Body of pancreas (tissue), 4 donors: Measurements from ENCODE around the gene CAMTA1. TPM values are rescaled to one million over a fixed set of nuclear protein-coding genes. Genes with fewer than 3 reads are reported as not detected.
A peak's percentile ranks its signal among the peaks of the same experiment; 100 is the strongest.

ENCODE experiments used
- ATAC-seq: fragments of 150-250 bp; one replicate; pipeline ENCODE4 v1.9.1; 2016
- DNase-seq, 4 donors: peaks; one replicate each; pipeline ENCODE4 v3.0.0-alpha.2; 2019
- H3K27ac ChIP-seq, 4 donors: fragments of 200-600 bp; sonication (generic); 1 replicate in 3 of 4; 2 replicates in 1 of 4; pipeline versions ENCODE4 v1.5.1 to v1.6.1; 2016 to 2019; ENCODE audit warnings: mild to moderate bottlenecking in 1 of 4, mixed read lengths in 1 of 4, moderate library complexity in 1 of 4
- H3K27me3 ChIP-seq, 2 donors: fragments of 200-600 bp; sonication (generic); one replicate each; pipeline ENCODE4 v1.6.0; 2016; ENCODE audit warnings: mild to moderate bottlenecking in 1 of 2
- H3K36me3 ChIP-seq, 2 donors: fragments of 200-600 bp; sonication (generic); replicated peaks in 1 of 2; 2 replicates each; pipeline ENCODE4 v1.5.1; 2016; ENCODE audit warnings: low read depth in 2 of 2; ENCODE audit not compliant: insufficient read depth in 1 of 2
- H3K4me1 ChIP-seq: fragments of 200-600 bp; sonication (generic); one replicate; pipeline ENCODE4 v1.6.0; 2016
- H3K4me3 ChIP-seq, 2 donors: fragments of 200-600 bp; sonication (generic); 1 replicate in 1 of 2; 2 replicates in 1 of 2; pipeline ENCODE4 v1.5.1; 2016 to 2019
- H3K9me3 ChIP-seq, 3 donors: fragments of 200-600 bp; sonication (generic); 1 replicate in 2 of 3; 2 replicates in 1 of 3; pipeline ENCODE4 v1.5.1; 2016
- POLR2A ChIP-seq, 3 donors: fragments of 450-650 bp; IDR thresholded peaks; one replicate each; pipeline ENCODE4 v1.6.1; 2016; ENCODE audit warnings: antibody characterized with exemption in 3 of 3, mild to moderate bottlenecking in 2 of 3
- WGBS, 2 donors: methylation state at CpG; one replicate each; pipeline ENCODE4 v1.1.5; 2017; 5-methylcytosine and 5-hydroxymethylcytosine counted together
- intact Hi-C: fragments of 100-400 bp; cut with DNase I; formaldehyde crosslinking; loops from one replicate; pipeline ENCODE4 v1.15.1; 2023
- total RNA-seq, 2 donors: library from RNA; depleted of rRNA; stranded (reverse); fragments of >200 nt; gene quantifications; one replicate each; pipeline ENCODE4 v1.1.0, GENCODE V29; 2016
- TF ChIP-seq, protein P1 (sequence below), 7 experiments: fragments of 450-650 bp in 4 of 7; fragments of 200-600 bp in 3 of 7; sonication (generic) in 3 of 7; IDR thresholded peaks; one replicate each; pipeline ENCODE4 v1.5.1; 2016 to 2019; ENCODE audit warnings: antibody characterized with exemption in 7 of 7

CAMTA1 gene
- total RNA-seq, 2 donors from 2014 or later: 36.3 to 59.7 TPM

DNA sequence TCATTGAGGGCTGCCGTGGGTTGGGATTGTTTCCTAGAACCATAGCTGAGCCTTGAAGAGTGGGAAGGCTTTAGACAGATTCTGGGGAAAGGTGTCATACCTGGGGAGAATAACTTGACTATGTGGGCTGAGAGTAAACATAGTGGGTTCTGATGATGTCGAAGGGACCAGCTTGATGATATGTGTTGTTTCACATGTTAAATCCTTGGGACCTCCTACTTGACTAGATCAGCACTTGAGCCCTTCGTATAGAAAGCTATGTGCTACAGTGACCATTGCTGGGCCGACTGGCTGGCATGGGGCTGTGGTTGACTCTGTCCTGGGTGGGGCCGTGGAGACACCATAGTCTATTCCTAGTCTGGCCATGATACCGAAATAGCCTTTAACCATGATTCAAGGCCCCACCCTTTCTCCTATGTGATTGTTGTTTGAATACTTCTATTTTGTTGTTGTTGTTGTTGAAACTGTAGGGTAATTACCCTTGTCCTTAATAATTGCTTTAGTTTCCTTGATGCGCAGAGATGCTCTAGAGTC, 423.5 kb downstream of the CAMTA1 start:
- TF ChIP-seq POLR2A (IDR thresholded peaks at IDR 0.05): no peak
- TF ChIP-seq, protein P1, sequence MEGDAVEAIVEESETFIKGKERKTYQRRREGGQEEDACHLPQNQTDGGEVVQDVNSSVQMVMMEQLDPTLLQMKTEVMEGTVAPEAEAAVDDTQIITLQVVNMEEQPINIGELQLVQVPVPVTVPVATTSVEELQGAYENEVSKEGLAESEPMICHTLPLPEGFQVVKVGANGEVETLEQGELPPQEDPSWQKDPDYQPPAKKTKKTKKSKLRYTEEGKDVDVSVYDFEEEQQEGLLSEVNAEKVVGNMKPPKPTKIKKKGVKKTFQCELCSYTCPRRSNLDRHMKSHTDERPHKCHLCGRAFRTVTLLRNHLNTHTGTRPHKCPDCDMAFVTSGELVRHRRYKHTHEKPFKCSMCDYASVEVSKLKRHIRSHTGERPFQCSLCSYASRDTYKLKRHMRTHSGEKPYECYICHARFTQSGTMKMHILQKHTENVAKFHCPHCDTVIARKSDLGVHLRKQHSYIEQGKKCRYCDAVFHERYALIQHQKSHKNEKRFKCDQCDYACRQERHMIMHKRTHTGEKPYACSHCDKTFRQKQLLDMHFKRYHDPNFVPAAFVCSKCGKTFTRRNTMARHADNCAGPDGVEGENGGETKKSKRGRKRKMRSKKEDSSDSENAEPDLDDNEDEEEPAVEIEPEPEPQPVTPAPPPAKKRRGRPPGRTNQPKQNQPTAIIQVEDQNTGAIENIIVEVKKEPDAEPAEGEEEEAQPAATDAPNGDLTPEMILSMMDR (IDR thresholded peaks at IDR 0.05): no peak
- intact Hi-C loops: no loop called here
- H3K4me3 ChIP-seq: no peak overlapping the region

DNA sequence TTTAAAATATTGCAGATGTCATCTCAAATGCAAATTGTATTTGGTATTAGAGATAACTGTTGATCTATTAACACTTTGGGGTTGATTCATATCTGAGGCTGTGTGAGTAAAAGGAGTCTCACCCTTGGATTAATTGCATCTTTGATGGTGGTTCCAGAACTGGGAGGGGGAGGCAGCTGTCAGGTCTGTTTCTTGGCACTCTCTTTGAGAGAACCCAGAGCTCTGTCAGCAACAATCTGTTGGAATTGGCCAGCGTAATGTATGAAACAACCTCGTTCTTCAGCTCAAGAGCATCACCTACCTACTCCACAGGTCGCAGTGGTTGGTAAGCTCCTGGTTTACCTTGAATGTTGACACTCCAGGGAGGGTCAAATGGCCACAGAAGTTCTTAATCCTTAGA, 424.1 kb downstream of the CAMTA1 start:
- Histone ChIP-seq H3K4me3 (no peak overlapping the region), H3K9me3 (no peaks in the 10 kb centered on the region), H3K27me3 (no peaks in the 10 kb centered on the region), H3K36me3 (no peaks in the 10 kb centered on the region), H3K4me1 (no peaks in the 10 kb centered on the region), H3K27ac (no peak overlapping the region)
- WGBS, 2 donors: 17 to 36% methylated on average over 3 of the region's 3 CpGs
- no peak for TF ChIP-seq POLR2A (IDR thresholded peaks at IDR 0.05)
- TF ChIP-seq, protein P1 (IDR thresholded peaks at IDR 0.05): no peak
- intact Hi-C loops: no loop called here
- ATAC-seq: no peak
- no peak for DNase-seq

More for the DNA sequence above, 423.5 kb downstream of the CAMTA1 start:
- WGBS, 2 donors: 69 to 76% methylated on average over 7 of the region's 7 CpGs
- H3K27me3 ChIP-seq: no peaks in the 10 kb centered on the region
- ATAC-seq (no peak), DNase-seq (no peak)
- no peaks in the 10 kb centered on the region for H3K9me3 ChIP-seq
- no peaks in the 10 kb centered on the region for H3K4me1 ChIP-seq
- no peak overlapping the region for H3K27ac ChIP-seq
- no peaks in the 10 kb centered on the region for H3K36me3 ChIP-seq

DNA sequence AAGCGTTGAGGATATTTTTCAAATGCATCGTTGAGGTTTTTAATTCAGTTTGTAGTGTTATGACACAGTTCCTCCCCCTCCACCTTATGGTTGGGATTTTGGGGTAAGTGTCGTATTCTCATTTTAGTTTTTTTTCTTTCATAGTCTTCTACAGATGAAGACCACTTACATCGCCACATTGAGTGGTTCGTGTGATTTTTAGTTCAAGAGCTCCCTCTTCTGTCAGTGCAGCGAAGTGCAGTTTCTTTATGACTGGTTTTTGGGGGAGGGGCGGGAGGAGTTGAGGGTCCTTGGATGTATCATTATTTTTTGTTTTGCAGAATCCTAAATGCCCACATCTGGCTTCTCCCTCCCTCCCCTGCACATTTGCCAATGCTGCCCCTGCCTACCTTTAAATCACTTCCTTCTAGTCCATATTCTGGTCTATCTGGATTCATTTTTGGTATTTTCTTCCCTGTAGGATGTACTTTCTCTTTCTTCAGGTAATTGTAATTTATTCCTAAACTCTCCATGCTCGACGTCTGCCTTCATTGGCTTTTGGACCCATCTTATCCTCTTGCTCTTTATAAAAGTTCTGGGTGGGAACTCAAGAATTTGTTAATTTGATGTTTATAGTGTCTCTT, 433.1 kb downstream of the CAMTA1 start:
- Histone ChIP-seq H3K27ac (no peak overlapping the region), H3K9me3 (no peaks in the 10 kb centered on the region), H3K4me3 (no peak overlapping the region), H3K4me1 (no peaks in the 10 kb centered on the region), H3K36me3 (no peaks in the 10 kb centered on the region), H3K27me3 (no peaks in the 10 kb centered on the region)
- WGBS, 2 donors: 18 to 23% methylated on average over 9 of the region's 9 CpGs
- intact Hi-C loops: loop anchor here (5.0 kb wide), 1 partner anchor 496 kb away; no protein-coding TSS in a partner anchor
- peak in 3 of 4 donors; percentile 44 to 66 (median 50) for DNase-seq
- no peak for TF ChIP-seq POLR2A (IDR thresholded peaks at IDR 0.05)
- TF ChIP-seq, protein P1 (IDR thresholded peaks at IDR 0.05): peak; percentile 39 to 87 (median 78)
- no peak for ATAC-seq

DNA sequence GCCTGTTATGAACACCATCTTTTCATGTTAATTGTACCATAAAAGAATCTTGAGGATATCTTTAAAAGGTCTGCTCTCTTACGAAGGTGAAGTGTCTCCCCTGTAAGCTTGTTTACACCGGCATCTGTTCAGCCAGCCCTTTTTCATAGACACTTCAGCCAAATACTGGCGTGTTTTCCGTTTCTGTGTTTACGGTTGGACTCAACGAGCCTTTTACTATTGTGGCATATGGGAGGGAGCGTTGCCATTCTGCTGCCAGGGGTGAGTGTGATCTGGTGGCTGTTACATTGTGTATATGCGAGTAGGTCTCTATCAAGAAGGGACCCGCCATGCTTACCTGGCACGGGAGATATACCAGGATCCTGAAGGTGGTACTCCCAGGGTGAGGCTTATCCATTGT, 433.8 kb downstream of the CAMTA1 start:
- no peak for ATAC-seq
- Histone ChIP-seq H3K4me3 (no peak overlapping the region), H3K9me3 (no peaks in the 10 kb centered on the region), H3K36me3 (no peaks in the 10 kb centered on the region), H3K4me1 (no peaks in the 10 kb centered on the region), H3K27ac (no peak overlapping the region), H3K27me3 (no peaks in the 10 kb centered on the region)
- intact Hi-C loops: loop anchor here (5.0 kb wide), 1 partner anchor 497 kb away; no protein-coding TSS in a partner anchor
- DNase-seq: no peak
- 70 to 78% methylated on average over 10 of the region's 10 CpGs for WGBS, 2 donors
- no peak for TF ChIP-seq POLR2A (IDR thresholded peaks at IDR 0.05)
- TF ChIP-seq, protein P1 (IDR thresholded peaks at IDR 0.05): no peak

DNA sequence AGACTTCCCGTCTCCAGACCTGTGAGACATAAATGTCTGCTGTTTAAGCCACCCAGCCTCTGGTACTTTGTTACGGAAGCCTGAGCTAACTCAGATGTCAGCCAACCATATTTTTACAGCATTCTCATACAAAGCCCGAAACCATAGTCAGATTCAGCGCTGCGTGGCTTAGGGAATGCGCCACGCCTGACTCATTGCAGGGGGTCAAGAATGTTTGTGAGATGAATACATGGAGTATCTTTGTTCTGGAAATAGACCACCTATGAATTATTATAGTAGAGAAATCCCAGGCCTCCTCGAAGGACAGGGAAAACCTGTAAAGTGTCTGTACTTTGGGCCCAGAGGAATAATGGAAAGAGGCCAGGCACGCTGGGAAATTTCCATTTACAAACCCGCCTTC, 434.8 kb downstream of the CAMTA1 start:
- ATAC-seq (no peak), DNase-seq (no peak)
- no peaks in the 10 kb centered on the region for H3K9me3 ChIP-seq
- H3K27me3 ChIP-seq: no peaks in the 10 kb centered on the region
- TF ChIP-seq, protein P1 (IDR thresholded peaks at IDR 0.05): no peak
- no peak for TF ChIP-seq POLR2A (IDR thresholded peaks at IDR 0.05)
- no peak overlapping the region for H3K4me3 ChIP-seq
- no peak overlapping the region for H3K27ac ChIP-seq
- H3K4me1 ChIP-seq: no peaks in the 10 kb centered on the region
- intact Hi-C loops: loop anchor here (10.0 kb wide), 1 partner anchor 175 kb away; no protein-coding TSS in a partner anchor
- 81 to 87% methylated on average over 10 of the region's 10 CpGs for WGBS, 2 donors
- H3K36me3 ChIP-seq: no peaks in the 10 kb centered on the region
